Measurements from ENCODE around the gene IQCC.

IQCC gene

GRCh38 chr1:32201011-32201855 lies 4.2 kb upstream of the IQCC start:
- H3K27me3 ChIP-seq (ENCODE audit: control insufficient read depth in 1 of 2, insufficient read depth in 2 of 2, low read length in 2 of 2), result no peaks in the 10 kb centered on the region
- peak overlapping the region; percentile 57 to 82 for H3K4me3 ChIP-seq (ENCODE audit: low read depth in 1 of 2, low read length in 2 of 2)
- peaks cover 17 to 22% of the 10 kb centered on the region in 2 donors for H3K36me3 ChIP-seq (ENCODE audit: control insufficient read depth in 1 of 2, insufficient read depth in 2 of 2, low read length in 2 of 2)
- H3K9ac ChIP-seq (ENCODE audit: low read depth in 1 of 2, low read length in 2 of 2), result peak overlapping the region; percentile 36 to 52
- peak overlapping the region; percentile 56 for H3K27ac ChIP-seq (ENCODE audit: low read depth, low read length)
- H3K9me3 ChIP-seq (ENCODE audit: control insufficient read depth in 1 of 2, low read length in 2 of 2), result no peaks in the 10 kb centered on the region
- peaks cover 15 to 32% of the 10 kb centered on the region in 2 donors for H3K4me1 ChIP-seq (ENCODE audit: control insufficient read depth in 1 of 2, insufficient read depth in 2 of 2, low read length in 2 of 2)

DNA sequence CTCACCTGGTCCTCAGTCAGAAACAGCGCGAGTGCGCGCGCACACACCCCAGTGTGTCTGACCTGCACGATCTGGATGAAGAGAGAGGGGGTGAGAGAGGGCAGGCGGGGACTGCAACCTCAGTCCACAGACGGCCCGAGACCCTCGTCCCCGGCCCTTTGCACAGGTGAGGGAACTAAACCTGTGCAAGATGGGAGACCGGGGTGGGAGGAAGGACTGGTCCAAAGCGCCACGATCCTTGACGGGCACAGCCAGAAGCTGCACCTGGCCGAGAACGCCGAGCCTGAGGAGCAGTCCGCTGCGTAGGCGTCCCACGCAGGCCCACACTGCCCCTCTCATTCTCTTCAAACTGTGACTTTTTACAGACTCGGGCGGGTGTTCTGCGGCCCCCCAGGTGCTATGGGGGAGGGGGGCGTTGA lies 519 bp upstream of the IQCC start:
- peak overlapping the region; percentile 90 to 97 for H3K9ac ChIP-seq (ENCODE audit: low read depth in 1 of 2, low read length in 2 of 2)
- no peaks in the 10 kb centered on the region for H3K27me3 ChIP-seq (ENCODE audit: control insufficient read depth in 1 of 2, insufficient read depth in 2 of 2, low read length in 2 of 2)
- H3K9me3 ChIP-seq (ENCODE audit: control insufficient read depth in 1 of 2, low read length in 2 of 2), result no peaks in the 10 kb centered on the region
- peak overlapping the region; percentile 83 to 84 for H3K4me3 ChIP-seq (ENCODE audit: low read depth in 1 of 2, low read length in 2 of 2)
- peaks cover 0 to 4% of the 10 kb centered on the region in 2 donors for H3K36me3 ChIP-seq (ENCODE audit: control insufficient read depth in 1 of 2, insufficient read depth in 2 of 2, low read length in 2 of 2)
- no peak overlapping the region for H3K27ac ChIP-seq (ENCODE audit: low read depth, low read length)
- H3K4me1 ChIP-seq (ENCODE audit: control insufficient read depth in 1 of 2, insufficient read depth in 2 of 2, low read length in 2 of 2), result peaks cover 27 to 48% of the 10 kb centered on the region in 2 donors

- peaks cover 24 to 28% of the 10 kb centered on the region in 2 donors for H3K4me1 ChIP-seq (ENCODE audit: control insufficient read depth in 1 of 2, insufficient read depth in 2 of 2, low read length in 2 of 2)
- H3K36me3 ChIP-seq (ENCODE audit: control insufficient read depth in 1 of 2, insufficient read depth in 2 of 2, low read length in 2 of 2), result peaks cover 0 to 4% of the 10 kb centered on the region in 2 donors
- H3K9me3 ChIP-seq (ENCODE audit: control insufficient read depth in 1 of 2, low read length in 2 of 2), result no peaks in the 10 kb centered on the region
- no peak overlapping the region for H3K4me3 ChIP-seq (ENCODE audit: low read depth in 1 of 2, low read length in 2 of 2)
- no peaks in the 10 kb centered on the region for H3K27me3 ChIP-seq (ENCODE audit: control insufficient read depth in 1 of 2, insufficient read depth in 2 of 2, low read length in 2 of 2)
- H3K27ac ChIP-seq (ENCODE audit: low read depth, low read length), result no peak overlapping the region
- H3K9ac ChIP-seq (ENCODE audit: low read depth in 1 of 2, low read length in 2 of 2), result no peak overlapping the region
Measured at GRCh38 chr1:32208469-32208868, 3.0 kb downstream of the IQCC start.

DNA sequence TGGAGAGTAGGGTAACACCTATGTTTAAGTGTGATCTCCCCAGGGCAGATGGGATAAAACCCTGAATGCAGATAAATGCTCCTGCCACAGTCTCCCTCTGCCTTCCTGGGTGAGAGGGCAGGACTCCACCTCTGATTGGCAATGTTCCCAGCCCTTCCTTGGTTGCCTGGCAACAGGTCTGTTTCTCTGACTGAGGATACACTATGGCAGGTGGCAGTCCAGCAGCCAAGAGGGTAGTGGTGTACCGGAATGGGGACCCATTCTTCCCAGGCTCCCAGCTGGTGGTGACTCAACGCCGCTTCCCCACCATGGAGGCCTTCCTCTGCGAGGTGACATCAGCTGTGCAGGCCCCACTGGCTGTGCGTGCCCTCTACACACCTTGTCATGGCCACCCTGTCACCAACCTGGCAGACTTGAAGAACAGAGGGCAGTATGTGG lies 3.4 kb downstream of the IQCC start, which contains the start of gene DCDC2B:
Gene DCDC2B, plus strand, starts transcription at position 199 of the 438 bp plus-strand sequence. Its CDS starts 5 bp downstream, at position 204.
- peaks cover 24 to 28% of the 10 kb centered on the region in 2 donors for H3K4me1 ChIP-seq (ENCODE audit: control insufficient read depth in 1 of 2, insufficient read depth in 2 of 2, low read length in 2 of 2)

DNA sequence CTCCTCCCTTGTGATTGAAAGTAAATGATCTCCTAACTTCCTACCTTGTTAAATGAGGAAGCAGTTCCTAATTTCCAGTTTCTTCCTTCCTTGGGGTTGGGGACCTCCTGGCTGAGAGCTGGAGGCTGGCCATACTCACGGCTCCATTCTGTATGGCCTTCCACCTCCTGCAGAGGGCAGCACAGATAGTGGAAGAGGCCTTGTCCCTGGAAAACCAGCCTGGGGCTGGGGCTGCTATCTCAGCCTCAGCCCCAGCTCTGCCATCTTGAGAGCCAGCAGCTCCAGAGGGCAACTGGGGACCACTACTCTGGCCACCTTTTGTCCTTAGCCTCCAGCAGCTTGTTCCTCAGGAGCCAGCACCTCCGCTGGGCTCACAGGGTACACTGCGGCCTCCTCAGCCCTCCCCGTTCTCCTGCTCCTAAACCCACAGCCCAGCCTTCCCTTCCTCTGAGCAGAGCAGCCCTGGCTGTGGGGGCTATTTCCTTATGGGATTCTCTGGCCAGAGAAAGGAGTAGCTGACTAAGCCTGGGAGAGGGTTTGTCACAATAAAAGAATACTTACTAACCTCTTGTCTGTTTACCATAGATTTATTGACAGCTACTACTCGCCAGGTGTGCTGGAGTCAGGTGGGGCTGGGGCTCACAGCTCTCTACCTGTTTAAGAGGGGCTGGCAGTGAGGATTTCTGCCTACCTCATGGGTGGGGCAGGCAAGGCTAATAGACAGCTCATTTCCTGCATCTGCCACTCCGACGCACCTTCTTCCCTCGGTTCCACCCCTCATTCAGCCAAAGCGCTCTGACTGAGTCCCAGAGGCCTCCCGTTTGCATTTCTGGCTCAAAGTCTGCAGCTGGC lies 10.4 kb downstream of the IQCC start:
- H3K36me3 ChIP-seq (ENCODE audit: control insufficient read depth in 1 of 2, insufficient read depth in 2 of 2, low read length in 2 of 2), result peaks cover 12 to 28% of the 10 kb centered on the region in 2 donors
- no peak overlapping the region for H3K4me3 ChIP-seq (ENCODE audit: low read depth in 1 of 2, low read length in 2 of 2)
- H3K9me3 ChIP-seq (ENCODE audit: control insufficient read depth in 1 of 2, low read length in 2 of 2), result no peaks in the 10 kb centered on the region
- H3K27ac ChIP-seq (ENCODE audit: low read depth, low read length), result peak overlapping the region; percentile 62
- no peak overlapping the region for H3K9ac ChIP-seq (ENCODE audit: low read depth in 1 of 2, low read length in 2 of 2)
- H3K4me1 ChIP-seq (ENCODE audit: control insufficient read depth in 1 of 2, insufficient read depth in 2 of 2, low read length in 2 of 2), result peaks cover 15 to 20% of the 10 kb centered on the region in 2 donors
- no peaks in the 10 kb centered on the region for H3K27me3 ChIP-seq (ENCODE audit: control insufficient read depth in 1 of 2, insufficient read depth in 2 of 2, low read length in 2 of 2)

More for the DNA sequence above, 3.4 kb downstream of the IQCC start, which contains the start of gene DCDC2B:
- Histone ChIP-seq H3K4me3 (ENCODE audit: low read depth in 1 of 2, low read length in 2 of 2) (peak within 1 kb of the TSS in 1 of 2 donors; percentile 18), H3K36me3 (ENCODE audit: control insufficient read depth in 1 of 2, insufficient read depth in 2 of 2, low read length in 2 of 2) (peaks cover 0 to 4% of the 10 kb centered on the region in 2 donors), H3K9ac (ENCODE audit: low read depth in 1 of 2, low read length in 2 of 2) (no peak within 1 kb of the TSS), H3K27me3 (ENCODE audit: control insufficient read depth in 1 of 2, insufficient read depth in 2 of 2, low read length in 2 of 2) (no peaks in the 10 kb centered on the region), H3K27ac (ENCODE audit: low read depth, low read length) (no peak within 1 kb of the TSS), H3K9me3 (ENCODE audit: control insufficient read depth in 1 of 2, low read length in 2 of 2) (no peaks in the 10 kb centered on the region)

DNA sequence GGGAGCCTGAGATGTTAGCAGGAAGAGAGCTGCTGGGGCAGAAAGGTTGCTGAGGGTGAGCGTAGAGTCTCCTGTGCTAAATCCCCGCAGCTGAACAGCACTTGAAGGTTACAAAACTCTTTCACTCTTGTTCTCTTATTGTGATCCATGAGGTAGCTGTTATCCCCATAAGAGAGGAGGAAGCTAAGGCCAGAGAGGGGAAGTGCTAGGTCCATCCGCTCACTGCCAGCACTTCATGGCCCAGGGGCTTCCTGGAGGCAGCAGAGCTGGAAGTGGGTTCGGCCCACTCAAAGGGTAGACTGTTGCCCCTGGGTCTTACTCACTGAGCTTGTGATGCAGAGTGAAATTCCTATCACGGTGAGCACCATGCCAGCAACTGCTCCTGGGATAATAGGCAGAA lies 11.1 kb downstream of the IQCC start:
- H3K27me3 ChIP-seq (ENCODE audit: control insufficient read depth in 1 of 2, insufficient read depth in 2 of 2, low read length in 2 of 2), result no peaks in the 10 kb centered on the region
- H3K36me3 ChIP-seq (ENCODE audit: control insufficient read depth in 1 of 2, insufficient read depth in 2 of 2, low read length in 2 of 2), result peaks cover 12 to 28% of the 10 kb centered on the region in 2 donors
- H3K27ac ChIP-seq (ENCODE audit: low read depth, low read length), result no peak overlapping the region
- H3K9me3 ChIP-seq (ENCODE audit: control insufficient read depth in 1 of 2, low read length in 2 of 2), result no peaks in the 10 kb centered on the region
- no peak overlapping the region for H3K4me3 ChIP-seq (ENCODE audit: low read depth in 1 of 2, low read length in 2 of 2)
- H3K9ac ChIP-seq (ENCODE audit: low read depth in 1 of 2, low read length in 2 of 2), result no peak overlapping the region
- peaks cover 22 to 27% of the 10 kb centered on the region in 2 donors for H3K4me1 ChIP-seq (ENCODE audit: control insufficient read depth in 1 of 2, insufficient read depth in 2 of 2, low read length in 2 of 2)

DNA sequence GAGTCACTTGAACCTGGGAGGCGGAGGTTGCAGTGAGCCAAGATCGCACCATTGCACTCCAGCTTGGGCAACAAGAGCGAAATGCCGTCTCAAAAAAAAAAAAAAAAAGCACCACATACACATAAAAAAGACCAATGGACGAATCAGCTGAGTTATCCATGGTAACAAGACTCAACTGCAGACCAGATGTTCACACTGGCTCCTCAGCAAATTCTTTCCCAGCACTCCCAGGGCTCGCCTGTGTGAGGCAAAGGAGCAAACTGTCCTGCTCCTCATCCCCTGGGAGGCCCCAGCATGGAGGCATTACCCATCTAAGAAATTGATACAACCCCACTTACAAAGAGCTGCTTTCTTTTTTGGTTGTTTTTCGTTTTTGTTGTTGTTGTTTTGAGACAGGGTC lies 13.6 kb downstream of the IQCC start:
- H3K4me1 ChIP-seq (ENCODE audit: control insufficient read depth in 1 of 2, insufficient read depth in 2 of 2, low read length in 2 of 2), result peaks cover 38 to 39% of the 10 kb centered on the region in 2 donors
- no peak overlapping the region for H3K27ac ChIP-seq (ENCODE audit: low read depth, low read length)
- no peaks in the 10 kb centered on the region for H3K9me3 ChIP-seq (ENCODE audit: control insufficient read depth in 1 of 2, low read length in 2 of 2)
- peaks cover 16 to 32% of the 10 kb centered on the region in 2 donors for H3K36me3 ChIP-seq (ENCODE audit: control insufficient read depth in 1 of 2, insufficient read depth in 2 of 2, low read length in 2 of 2)
- H3K27me3 ChIP-seq (ENCODE audit: control insufficient read depth in 1 of 2, insufficient read depth in 2 of 2, low read length in 2 of 2), result no peaks in the 10 kb centered on the region
- H3K4me3 ChIP-seq (ENCODE audit: low read depth in 1 of 2, low read length in 2 of 2), result no peak overlapping the region
- H3K9ac ChIP-seq (ENCODE audit: low read depth in 1 of 2, low read length in 2 of 2), result no peak overlapping the region

GRCh38 chr1:32220746-32221580 lies 15.5 kb downstream of the IQCC start:
- peaks cover 32 to 37% of the 10 kb centered on the region in 2 donors for H3K4me1 ChIP-seq (ENCODE audit: control insufficient read depth in 1 of 2, insufficient read depth in 2 of 2, low read length in 2 of 2)
- H3K9me3 ChIP-seq (ENCODE audit: control insufficient read depth in 1 of 2, low read length in 2 of 2), result no peaks in the 10 kb centered on the region
- H3K9ac ChIP-seq (ENCODE audit: low read depth in 1 of 2, low read length in 2 of 2), result peak overlapping the region; percentile 39 to 98
- peaks cover 15 to 41% of the 10 kb centered on the region in 2 donors for H3K36me3 ChIP-seq (ENCODE audit: control insufficient read depth in 1 of 2, insufficient read depth in 2 of 2, low read length in 2 of 2)
- no peak overlapping the region for H3K27ac ChIP-seq (ENCODE audit: low read depth, low read length)
- H3K4me3 ChIP-seq (ENCODE audit: low read depth in 1 of 2, low read length in 2 of 2), result peak overlapping the region; percentile 97 to 99
- no peaks in the 10 kb centered on the region for H3K27me3 ChIP-seq (ENCODE audit: control insufficient read depth in 1 of 2, insufficient read depth in 2 of 2, low read length in 2 of 2)

- Histone ChIP-seq H3K36me3 (ENCODE audit: control insufficient read depth in 1 of 2, insufficient read depth in 2 of 2, low read length in 2 of 2) (peaks cover 19 to 42% of the 10 kb centered on the region in 2 donors), H3K27ac (ENCODE audit: low read depth, low read length) (no peak overlapping the region), H3K4me3 (ENCODE audit: low read depth in 1 of 2, low read length in 2 of 2) (peak overlapping the region; percentile 97 to 99), H3K9ac (ENCODE audit: low read depth in 1 of 2, low read length in 2 of 2) (peak overlapping the region; percentile 39 to 98), H3K4me1 (ENCODE audit: control insufficient read depth in 1 of 2, insufficient read depth in 2 of 2, low read length in 2 of 2) (peaks cover 27 to 31% of the 10 kb centered on the region in 2 donors), H3K27me3 (ENCODE audit: control insufficient read depth in 1 of 2, insufficient read depth in 2 of 2, low read length in 2 of 2) (no peaks in the 10 kb centered on the region), H3K9me3 (ENCODE audit: control insufficient read depth in 1 of 2, low read length in 2 of 2) (no peaks in the 10 kb centered on the region)
Measured at GRCh38 chr1:32221581-32221979, 16.1 kb downstream of the IQCC start.

Measured in duodenal mucosa (tissue), 2 donors.